HL-60/S4 treated with retinoic acid at 250 ng/mL for 4 days and 3 days (cell line): Measurements from ENCODE around the gene SLCO2A1.

Experiments used
- in situ Hi-C: fragments of 300-500 bp; cut with MboI; formaldehyde crosslinking; loops from 2 replicates; pipeline ENCODE4 v1.7.0; 2022; ENCODE audit warnings: low sequenced_read_pairs

Gene SLCO2A1

GRCh38 chr3:134035836-134036235, 6.1 kb upstream of the SLCO2A1 start:
- in situ Hi-C loops: no loop called here

GRCh38 chr3:134034005-134034785, 4.5 kb upstream of the SLCO2A1 start:
- in situ Hi-C loops: no loop called here

GRCh38 chr3:134033315-134033996, 3.7 kb upstream of the SLCO2A1 start:
- in situ Hi-C loops: no loop called here

GRCh38 chr3:134031348-134031915, 1.7 kb upstream of the SLCO2A1 start:
- in situ Hi-C loops: no loop called here

GRCh38 chr3:134030379-134031347, 938 bp upstream of the SLCO2A1 start:
- in situ Hi-C loops: no loop called here

- in situ Hi-C loops: no loop called here
These were observed 430 bp downstream of the SLCO2A1 start for GRCh38 chr3:134029256-134029733.

- in situ Hi-C loops: no loop called here
These were observed 1.1 kb downstream of the SLCO2A1 start for GRCh38 chr3:134028486-134029255.

GRCh38 chr3:134027631-134028030, 2.1 kb downstream of the SLCO2A1 start:
- in situ Hi-C loops: no loop called here

- in situ Hi-C loops: no loop called here
These were observed 9.5 kb downstream of the SLCO2A1 start for GRCh38 chr3:134020135-134020680.

GRCh38 chr3:134018850-134019249, 10.9 kb downstream of the SLCO2A1 start:
- in situ Hi-C loops: no loop called here

- in situ Hi-C loops: no loop called here
These were observed 11.3 kb downstream of the SLCO2A1 start for GRCh38 chr3:134018406-134018805.

- in situ Hi-C loops: no loop called here
These were observed 12.2 kb downstream of the SLCO2A1 start for GRCh38 chr3:134017490-134017889.

GRCh38 chr3:134014270-134014669, 15.5 kb downstream of the SLCO2A1 start:
- in situ Hi-C loops: no loop called here

- in situ Hi-C loops: no loop called here
These were observed 16.4 kb downstream of the SLCO2A1 start for GRCh38 chr3:134013280-134013679.

- in situ Hi-C loops: no loop called here
These were observed 20.3 kb downstream of the SLCO2A1 start for GRCh38 chr3:134009345-134010000.

- in situ Hi-C loops: no loop called here
These were observed 21.0 kb downstream of the SLCO2A1 start for GRCh38 chr3:134008630-134009156.

- in situ Hi-C loops: no loop called here
These were observed 21.9 kb downstream of the SLCO2A1 start for GRCh38 chr3:134007819-134008218.

- in situ Hi-C loops: no loop called here
These were observed 24.9 kb downstream of the SLCO2A1 start for GRCh38 chr3:134004841-134005240.

GRCh38 chr3:134003066-134003465, 26.7 kb downstream of the SLCO2A1 start:
- in situ Hi-C loops: no loop called here
